Activated T-helper 1 cell treated with anti-CD3 and anti-CD28 coated beads, Interleukin-12 subunit alpha, Interleukin-12 subunit beta, Interleukin-2, Interleukin-4 antibody, amounts not matched to agents 30 ng/mL and 10 ng/mL and 1 ng/mL, durations not matched to agents 14 hours and 24 hours and 36 hours (primary cell): ENCODE data around the gene PAPPA. TPM values are rescaled to one million over a fixed set of nuclear protein-coding genes. Genes with fewer than 3 reads are reported as not detected.

Source experiments
- DNase-seq: peaks from one replicate; pipeline ENCODE4 v3.0.0; 2021; ENCODE audit warnings: low spot score
- H3K27ac Mint-ChIP-seq: one replicate; pipeline ENCODE4 v1.8.0; 2021; ENCODE audit warnings: mild to moderate bottlenecking, mixed read lengths
- H3K27me3 Mint-ChIP-seq: one replicate; pipeline ENCODE4 v1.8.0; 2022; ENCODE audit warnings: mild to moderate bottlenecking, moderate library complexity, mixed read lengths; ENCODE audit not compliant: insufficient read depth
- H3K36me3 Mint-ChIP-seq: one replicate; pipeline ENCODE4 v1.8.0; 2021; ENCODE audit warnings: low read depth, mixed read lengths
- H3K4me1 Mint-ChIP-seq: one replicate; pipeline ENCODE4 v1.8.0; 2021; ENCODE audit warnings: low read depth, mixed read lengths
- H3K4me3 Mint-ChIP-seq: one replicate; pipeline ENCODE4 v1.8.0; 2021; ENCODE audit warnings: mild to moderate bottlenecking, moderate library complexity, mixed read lengths
- H3K9me3 Mint-ChIP-seq: one replicate; pipeline ENCODE4 v1.8.0; 2021; ENCODE audit warnings: mixed read lengths
- intact Hi-C: fragments of 100-400 bp; cut with micrococcal nuclease; formaldehyde crosslinking; loops from one replicate; pipeline ENCODE4 v1.15.1; 2024
- total RNA-seq: library from RNA; stranded (reverse); gene quantifications from 2 replicates; pipeline ENCODE4 v1.2.3, GENCODE V29; 2022

PAPPA gene
- total RNA-seq, 1 donor from 2014 or later = not detected

DNA sequence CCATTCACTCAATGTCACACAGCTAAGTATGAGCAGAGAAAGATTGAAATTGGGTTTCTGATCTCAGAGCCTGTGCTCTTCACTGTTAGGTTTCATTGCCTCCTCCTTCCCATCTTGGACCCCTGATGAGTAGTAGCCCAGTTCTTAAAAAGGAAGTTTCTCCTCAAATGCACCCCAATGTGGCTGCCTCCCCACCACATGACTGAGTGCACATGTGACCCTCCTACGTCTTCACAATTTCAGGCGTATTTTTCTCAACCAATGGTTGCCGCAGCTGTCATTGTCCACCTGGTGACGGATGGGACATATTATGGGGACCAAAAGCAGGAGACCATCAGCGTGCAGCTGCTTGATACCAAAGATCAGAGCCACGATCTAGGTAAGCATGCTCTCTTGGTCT, 178.5 kb downstream of the PAPPA start:
- intact Hi-C loops = no loop called here
- Mint-ChIP-seq H3K27me3 (no peaks in the 10 kb centered on the region), H3K36me3 (no peaks in the 10 kb centered on the region), H3K4me1 (no peaks in the 10 kb centered on the region), H3K9me3 (no peaks in the 10 kb centered on the region), H3K4me3 (no peak overlapping the region), H3K27ac (no peak overlapping the region)
- DNase-seq = no peak

DNA sequence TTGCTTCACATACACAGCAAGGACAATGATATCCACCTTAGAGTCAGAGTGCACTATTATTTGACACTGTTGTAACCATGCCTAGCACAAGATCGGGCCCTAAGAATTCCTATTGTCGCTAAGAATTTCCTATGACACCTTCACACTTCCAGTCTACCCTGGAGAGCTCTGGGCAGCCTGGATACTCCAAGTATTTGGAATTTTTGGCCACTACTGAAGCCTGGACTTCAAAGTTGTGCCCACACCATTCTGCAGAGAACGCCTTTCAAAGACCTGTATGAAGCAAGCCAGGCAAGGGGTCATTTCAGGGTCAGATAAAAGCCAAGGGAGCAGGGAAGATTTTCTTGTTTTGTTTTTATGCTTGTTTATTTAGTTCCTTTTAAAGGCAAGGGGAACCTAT, 179.7 kb downstream of the PAPPA start:
- H3K27ac Mint-ChIP-seq = no peak overlapping the region
- intact Hi-C loops = no loop called here
- no peaks in the 10 kb centered on the region for H3K27me3 Mint-ChIP-seq
- no peak for DNase-seq
- H3K9me3 Mint-ChIP-seq = no peaks in the 10 kb centered on the region
- no peaks in the 10 kb centered on the region for H3K4me1 Mint-ChIP-seq
- no peak overlapping the region for H3K4me3 Mint-ChIP-seq
- H3K36me3 Mint-ChIP-seq = no peaks in the 10 kb centered on the region

DNA sequence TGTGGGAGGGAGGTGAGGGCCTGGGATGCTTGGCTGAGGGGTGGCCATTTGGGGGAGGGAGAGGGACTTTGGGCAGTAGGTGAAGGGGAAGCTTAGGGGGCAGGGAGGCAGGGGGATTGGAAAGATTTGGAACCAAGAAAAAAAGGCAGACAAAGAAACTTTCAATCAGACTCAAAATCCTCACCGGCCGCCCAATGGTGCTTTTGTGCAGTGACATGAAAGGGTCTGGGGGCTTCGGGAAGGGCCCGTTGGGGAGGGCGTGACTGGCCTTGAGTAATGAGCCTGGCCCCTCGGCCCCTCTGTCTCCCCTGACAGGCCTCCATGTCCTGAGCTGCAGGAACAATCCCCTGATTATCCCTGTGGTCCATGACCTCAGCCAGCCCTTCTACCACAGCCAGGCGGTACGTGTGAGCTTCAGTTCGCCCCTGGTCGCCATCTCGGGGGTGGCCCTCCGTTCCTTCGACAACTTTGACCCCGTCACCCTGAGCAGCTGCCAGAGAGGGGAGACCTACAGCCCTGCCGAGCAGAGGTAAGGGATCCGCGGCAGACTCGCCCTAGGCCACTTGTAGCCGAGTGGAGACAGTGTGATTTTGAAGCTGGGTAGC, 181.1 kb downstream of the PAPPA start:
- no peaks in the 10 kb centered on the region for H3K27me3 Mint-ChIP-seq
- no peak for DNase-seq
- intact Hi-C loops = no loop called here
- no peak overlapping the region for H3K27ac Mint-ChIP-seq
- no peaks in the 10 kb centered on the region for H3K4me1 Mint-ChIP-seq
- H3K36me3 Mint-ChIP-seq = no peaks in the 10 kb centered on the region
- no peak overlapping the region for H3K4me3 Mint-ChIP-seq
- H3K9me3 Mint-ChIP-seq = no peaks in the 10 kb centered on the region

DNA sequence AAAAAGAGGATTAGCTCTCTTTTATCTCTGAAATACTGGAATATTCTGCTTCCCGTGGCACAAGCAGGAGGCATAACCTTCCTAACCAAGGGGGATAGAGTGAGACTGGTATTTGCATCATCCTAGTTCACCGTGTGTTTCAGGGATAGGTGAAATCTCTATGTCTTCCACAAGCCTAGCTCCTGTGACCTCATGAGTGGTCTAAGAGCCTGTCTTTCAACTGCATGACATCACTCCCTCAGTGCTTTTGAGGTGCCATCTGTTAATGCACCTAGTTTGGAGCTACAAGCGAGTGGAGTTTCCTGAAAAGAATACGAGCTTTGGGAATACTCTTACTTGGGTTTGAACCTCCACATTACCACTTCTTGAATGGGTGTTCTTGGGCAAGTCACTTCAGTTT, 181.8 kb downstream of the PAPPA start:
- no peaks in the 10 kb centered on the region for H3K36me3 Mint-ChIP-seq
- H3K4me1 Mint-ChIP-seq = no peaks in the 10 kb centered on the region
- intact Hi-C loops = no loop called here
- H3K27me3 Mint-ChIP-seq = no peaks in the 10 kb centered on the region
- no peaks in the 10 kb centered on the region for H3K9me3 Mint-ChIP-seq
- no peak overlapping the region for H3K27ac Mint-ChIP-seq
- DNase-seq = no peak
- no peak overlapping the region for H3K4me3 Mint-ChIP-seq

DNA sequence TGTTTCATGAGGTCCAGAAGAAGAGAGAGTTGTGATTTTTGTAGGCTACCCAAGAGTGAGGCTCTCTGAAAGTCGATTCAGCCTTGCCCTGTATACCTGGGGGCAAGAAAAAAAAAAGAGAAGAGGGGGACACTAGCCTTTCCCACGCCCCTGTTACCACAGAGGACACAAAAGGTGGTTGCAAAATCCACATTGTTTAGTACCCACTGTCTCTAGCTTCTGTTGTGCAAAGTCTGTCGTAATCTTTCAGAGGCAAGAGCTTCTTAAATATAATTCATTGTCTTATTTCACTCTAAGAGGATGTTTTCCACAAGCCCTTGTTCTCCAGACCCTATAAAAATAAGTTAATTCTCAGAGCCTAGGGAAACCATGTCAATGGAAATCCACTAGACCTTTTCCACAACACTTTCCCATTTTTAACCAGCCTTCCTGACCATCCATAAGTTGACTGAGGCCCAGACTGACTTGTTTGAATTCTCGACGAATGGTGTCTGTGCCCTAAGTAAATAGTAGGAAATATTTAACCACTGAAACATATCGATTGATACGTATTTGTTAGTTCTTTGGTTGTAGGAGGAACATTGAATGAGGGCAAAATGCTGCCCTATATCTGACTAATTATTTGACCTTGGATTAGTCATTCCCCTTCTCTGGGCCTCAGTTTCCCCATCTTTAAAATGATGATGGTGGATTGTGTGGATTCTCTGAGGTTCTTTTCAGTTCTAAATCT, 182.7 kb downstream of the PAPPA start:
- Mint-ChIP-seq H3K36me3 (no peaks in the 10 kb centered on the region), H3K27ac (no peak overlapping the region), H3K27me3 (no peaks in the 10 kb centered on the region), H3K4me3 (no peak overlapping the region), H3K4me1 (no peaks in the 10 kb centered on the region), H3K9me3 (no peaks in the 10 kb centered on the region)
- intact Hi-C loops = no loop called here
- no peak for DNase-seq

DNA sequence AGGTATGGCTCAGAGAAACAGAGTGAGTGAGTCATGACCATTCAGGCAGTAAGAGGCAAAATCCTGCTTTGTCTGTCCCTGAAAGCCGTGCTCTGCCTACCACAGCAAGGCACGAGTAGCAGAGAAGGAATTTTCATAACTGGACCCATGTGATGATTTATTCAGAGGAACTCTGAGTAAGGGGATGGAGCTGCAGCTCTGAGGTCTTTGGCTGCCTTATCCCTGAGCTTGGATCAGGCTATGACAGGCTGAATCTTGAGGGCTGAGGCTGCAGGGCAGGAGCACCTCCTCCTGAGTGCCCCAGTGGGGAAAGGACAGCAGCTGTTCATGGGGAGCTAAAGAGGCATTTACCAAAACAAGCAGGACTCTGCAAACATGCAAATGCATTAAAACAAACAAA, 183.4 kb downstream of the PAPPA start:
- no peaks in the 10 kb centered on the region for H3K27me3 Mint-ChIP-seq

DNA sequence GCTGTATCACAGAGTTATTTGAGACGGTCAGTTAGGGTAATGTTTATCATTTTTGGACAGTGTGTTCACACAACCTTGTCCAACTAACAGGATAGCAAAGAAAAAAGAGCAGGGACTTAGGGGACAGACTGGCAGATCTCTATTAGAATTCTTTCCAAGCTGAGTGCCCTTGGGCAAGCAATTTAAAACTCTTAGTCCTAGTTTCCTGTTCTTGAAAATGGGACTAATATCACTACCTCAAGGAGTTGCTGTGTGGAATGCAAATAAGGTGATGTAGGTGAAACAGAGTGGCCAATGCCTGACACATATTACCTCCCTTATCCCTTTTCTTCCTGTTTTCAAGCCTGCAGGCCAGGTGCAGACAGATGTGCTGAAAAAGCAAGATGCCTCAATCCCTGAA, 186.7 kb downstream of the PAPPA start:
- H3K4me3 Mint-ChIP-seq = no peak overlapping the region
- H3K4me1 Mint-ChIP-seq = no peaks in the 10 kb centered on the region
- H3K36me3 Mint-ChIP-seq = no peaks in the 10 kb centered on the region
- H3K27ac Mint-ChIP-seq = no peak overlapping the region
- DNase-seq = no peak
- no peaks in the 10 kb centered on the region for H3K27me3 Mint-ChIP-seq
- H3K9me3 Mint-ChIP-seq = no peaks in the 10 kb centered on the region
- intact Hi-C loops = no loop called here

More for the DNA sequence above, 183.4 kb downstream of the PAPPA start:
- H3K27ac Mint-ChIP-seq = no peak overlapping the region
- no peak for DNase-seq
- intact Hi-C loops = no loop called here
- no peak overlapping the region for H3K4me3 Mint-ChIP-seq
- no peaks in the 10 kb centered on the region for H3K4me1 Mint-ChIP-seq
- no peaks in the 10 kb centered on the region for H3K36me3 Mint-ChIP-seq
- H3K9me3 Mint-ChIP-seq = no peaks in the 10 kb centered on the region

DNA sequence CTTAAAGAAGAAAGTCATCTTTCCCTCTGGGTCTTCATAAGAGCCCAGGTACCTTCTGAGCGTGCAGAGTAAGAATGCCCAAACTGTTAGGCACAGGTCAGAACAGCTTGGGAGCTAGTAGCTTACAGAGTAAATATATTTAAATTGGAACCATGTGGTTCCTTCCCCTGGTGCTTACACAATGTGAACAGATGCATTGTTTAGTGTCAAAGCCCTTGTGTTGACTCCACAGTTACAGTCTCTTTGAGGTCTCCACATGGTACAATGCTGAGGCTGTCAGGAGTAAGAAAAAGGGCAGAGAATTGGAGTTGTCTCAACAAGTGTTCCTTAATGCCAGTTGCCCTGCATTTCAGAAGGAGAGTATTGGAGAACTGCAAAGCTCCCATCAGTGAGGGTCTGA, 188.5 kb downstream of the PAPPA start:
- H3K9me3 Mint-ChIP-seq = no peaks in the 10 kb centered on the region
- H3K4me1 Mint-ChIP-seq = no peaks in the 10 kb centered on the region
- no peaks in the 10 kb centered on the region for H3K27me3 Mint-ChIP-seq
- intact Hi-C loops = no loop called here
- H3K4me3 Mint-ChIP-seq = no peak overlapping the region
- no peak for DNase-seq
- no peaks in the 10 kb centered on the region for H3K36me3 Mint-ChIP-seq
- no peak overlapping the region for H3K27ac Mint-ChIP-seq

DNA sequence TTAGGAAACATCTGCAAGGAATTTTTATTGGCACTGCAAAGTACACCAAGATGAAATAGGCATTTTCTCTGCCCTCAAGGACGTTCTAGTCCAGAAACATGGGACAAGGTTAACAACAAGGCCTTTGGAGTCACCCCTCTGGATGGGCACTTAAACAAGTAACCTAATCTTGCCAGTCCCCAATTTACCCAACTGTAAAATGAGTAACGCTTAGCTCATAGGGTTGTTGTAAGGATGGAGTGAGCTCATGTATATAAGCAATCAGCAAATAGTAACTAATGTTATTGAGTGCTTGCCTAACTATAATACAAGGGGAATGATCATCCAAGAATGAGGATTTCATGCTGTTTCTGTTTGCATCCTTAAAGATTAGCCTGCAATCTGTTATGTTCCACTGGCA, 189.3 kb downstream of the PAPPA start:
- Mint-ChIP-seq H3K9me3 (no peaks in the 10 kb centered on the region), H3K4me3 (no peak overlapping the region), H3K27me3 (no peaks in the 10 kb centered on the region), H3K27ac (no peak overlapping the region), H3K36me3 (no peaks in the 10 kb centered on the region), H3K4me1 (no peaks in the 10 kb centered on the region)
- intact Hi-C loops = no loop called here
- no peak for DNase-seq

DNA sequence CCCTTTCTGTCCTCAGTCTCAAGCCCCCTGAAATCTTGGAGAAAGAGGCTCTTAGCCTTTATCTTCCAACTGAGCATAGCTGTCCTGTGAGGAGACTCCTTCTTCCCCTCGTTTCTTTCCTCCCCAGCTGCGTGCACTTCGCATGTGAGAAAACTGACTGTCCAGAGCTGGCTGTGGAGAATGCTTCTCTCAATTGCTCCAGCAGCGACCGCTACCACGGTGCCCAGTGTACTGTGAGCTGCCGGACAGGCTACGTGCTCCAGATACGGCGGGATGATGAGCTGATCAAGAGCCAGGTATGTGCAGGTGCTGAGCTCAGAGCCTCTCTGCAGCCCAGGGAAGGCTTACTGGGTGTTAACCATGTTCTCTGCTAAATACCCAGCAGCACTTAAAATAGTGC, 190.8 kb downstream of the PAPPA start:
- Mint-ChIP-seq H3K4me3 (no peak overlapping the region), H3K27me3 (no peaks in the 10 kb centered on the region), H3K4me1 (no peaks in the 10 kb centered on the region), H3K9me3 (no peaks in the 10 kb centered on the region), H3K27ac (no peak overlapping the region), H3K36me3 (no peaks in the 10 kb centered on the region)
- no peak for DNase-seq
- intact Hi-C loops = no loop called here

DNA sequence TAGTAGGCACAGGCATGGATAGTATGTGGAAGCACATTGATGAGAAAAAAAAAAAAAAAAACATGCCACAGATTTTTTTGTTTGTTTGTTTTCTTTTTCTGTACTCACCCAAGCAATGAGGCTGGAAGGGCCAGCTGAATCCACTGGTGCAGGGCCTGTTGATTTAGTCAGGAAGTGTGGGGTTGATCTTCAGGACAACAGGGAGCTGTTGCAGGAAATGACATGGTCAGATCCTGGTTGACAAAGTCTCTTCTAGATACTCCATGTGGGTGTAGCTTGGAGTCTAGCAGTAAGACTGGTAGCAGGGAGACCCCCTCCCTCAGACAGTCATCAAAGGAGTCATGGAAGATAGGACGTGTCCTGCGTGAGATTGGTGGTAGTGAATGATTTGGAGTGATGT, 191.8 kb downstream of the PAPPA start:
- Mint-ChIP-seq H3K27me3 (no peaks in the 10 kb centered on the region), H3K9me3 (no peaks in the 10 kb centered on the region), H3K27ac (no peak overlapping the region), H3K4me1 (no peaks in the 10 kb centered on the region), H3K4me3 (no peak overlapping the region), H3K36me3 (no peaks in the 10 kb centered on the region)
- intact Hi-C loops = no loop called here
- DNase-seq = no peak

DNA sequence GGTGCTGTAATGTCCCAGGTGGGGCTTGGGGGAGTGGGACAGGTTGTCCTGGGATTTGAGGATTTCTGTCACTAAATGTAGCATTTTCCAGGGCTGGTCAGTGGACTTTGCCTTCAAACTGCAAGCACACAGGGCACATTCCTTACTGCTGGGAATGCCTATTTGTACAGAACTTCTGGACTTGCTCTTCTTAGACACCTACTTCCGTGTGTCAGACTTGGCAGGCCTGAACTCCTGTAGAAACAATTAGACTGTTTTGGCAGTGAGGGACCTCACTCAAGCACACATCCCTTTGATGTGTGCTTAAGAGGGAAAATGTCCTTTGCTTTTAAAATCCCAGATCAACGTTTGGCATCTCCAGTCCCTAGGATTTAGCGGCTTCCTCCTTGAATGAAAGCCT, 192.2 kb downstream of the PAPPA start:
- no peak overlapping the region for H3K27ac Mint-ChIP-seq
- no peak overlapping the region for H3K4me3 Mint-ChIP-seq
- no peaks in the 10 kb centered on the region for H3K36me3 Mint-ChIP-seq

DNA sequence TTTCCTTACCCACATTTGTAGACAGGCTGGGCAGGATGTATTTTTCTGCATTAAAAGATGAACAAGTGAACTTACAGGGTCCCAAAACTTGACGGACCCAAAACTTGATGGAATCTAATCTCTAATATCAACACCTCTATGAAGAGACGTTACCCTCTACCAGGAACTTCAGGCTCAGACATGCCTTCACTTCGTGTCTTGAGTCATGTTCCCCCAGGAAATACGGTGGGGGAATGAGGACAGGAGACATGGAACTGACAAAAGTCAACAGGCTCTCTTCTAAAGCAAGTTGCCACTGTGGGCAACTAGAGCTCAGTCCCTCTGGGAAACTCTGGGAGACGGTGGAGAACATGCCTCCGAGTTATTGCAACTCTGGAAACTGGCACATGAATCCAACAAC, 196.1 kb downstream of the PAPPA start:
- intact Hi-C loops = no loop called here
- Mint-ChIP-seq H3K4me1 (no peaks in the 10 kb centered on the region), H3K27ac (no peak overlapping the region), H3K36me3 (no peaks in the 10 kb centered on the region), H3K9me3 (peaks cover 4% of the 10 kb centered on the region), H3K27me3 (no peaks in the 10 kb centered on the region), H3K4me3 (no peak overlapping the region)
- DNase-seq = no peak

More for the DNA sequence above, 192.2 kb downstream of the PAPPA start:
- no peaks in the 10 kb centered on the region for H3K27me3 Mint-ChIP-seq
- intact Hi-C loops = no loop called here
- no peaks in the 10 kb centered on the region for H3K9me3 Mint-ChIP-seq
- no peak for DNase-seq
- no peaks in the 10 kb centered on the region for H3K4me1 Mint-ChIP-seq

DNA sequence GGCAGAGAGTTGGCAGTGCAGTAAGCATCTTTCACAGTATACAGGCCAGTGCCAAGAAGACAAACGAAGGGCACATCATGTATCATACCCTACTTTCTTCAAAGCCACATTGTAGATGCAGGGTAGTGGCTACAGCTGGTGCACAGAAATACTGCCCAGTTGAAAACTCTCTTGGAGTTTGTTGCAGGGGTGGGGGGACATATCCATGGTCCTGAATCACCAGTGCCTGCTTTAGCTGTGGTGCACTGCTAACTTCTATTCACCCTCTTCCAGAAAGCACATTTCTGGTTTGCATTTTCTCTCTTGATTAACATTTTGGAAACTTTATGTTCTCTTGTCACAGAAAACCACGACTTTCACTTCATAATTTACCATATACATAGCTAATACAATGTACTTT, 196.6 kb downstream of the PAPPA start:
- Mint-ChIP-seq H3K27me3 (no peaks in the 10 kb centered on the region), H3K4me1 (no peaks in the 10 kb centered on the region), H3K36me3 (no peaks in the 10 kb centered on the region), H3K4me3 (no peak overlapping the region), H3K9me3 (peaks cover 4% of the 10 kb centered on the region), H3K27ac (no peak overlapping the region)
- DNase-seq = no peak
- intact Hi-C loops = no loop called here
